Stimulated activated naive CD4-positive, alpha-beta T cell (primary cell): ENCODE measurements around the gene CT45A5.
"Not testable (repeated sequence)": the region's sequence is repeated elsewhere in the genome, so short reads cannot be mapped to it uniquely, and the experiment has no call there.

Source experiments
- DNase-seq, 6 experiments: peaks; one replicate each; lab custom pipeline; 2025; lab: John Stamatoyannopoulos, UW

Gene CT45A5

GRCh38 chrX:135785403-135785802, at the start of gene CT45A5:
Gene CT45A5 (minus strand): TSS chrX:135785503. CDS start chrX:135781729, 3,774 bp downstream.
- not testable (repeated sequence) for DNase-seq

GRCh38 chrX:135819912-135820311, 34.6 kb upstream of the CT45A5 start, which contains the start of gene CT45A2:
Gene CT45A2 (minus strand): TSS chrX:135820012. CDS start chrX:135816265, 3,747 bp downstream.
- DNase-seq, result not testable (repeated sequence)

- DNase-seq, result not testable (repeated sequence)
Measured at GRCh38 chrX:135802687-135803086, 17.4 kb upstream of the CT45A5 start, which contains the start of gene CT45A6. Gene CT45A6 (minus strand): TSS chrX:135802787. CDS start chrX:135798993, 3,794 bp downstream.

GRCh38 chrX:135768091-135768490, 17.2 kb downstream of the CT45A5 start, which contains the start of gene CT45A3:
Gene CT45A3 (minus strand): TSS chrX:135768191. CDS start chrX:135764444, 3,747 bp downstream.
- DNase-seq, result not testable (repeated sequence)

- not testable (repeated sequence) for DNase-seq
Measured at GRCh38 chrX:135744739-135745138, 40.6 kb downstream of the CT45A5 start.

GRCh38 chrX:135741192-135741715, 44.0 kb downstream of the CT45A5 start:
- DNase-seq, result no peak

- DNase-seq, result no peak
Measured at GRCh38 chrX:135740681-135741149, 44.6 kb downstream of the CT45A5 start.

GRCh38 chrX:135737366-135738071, 47.8 kb downstream of the CT45A5 start:
- no peak for DNase-seq

- not testable (repeated sequence) for DNase-seq
Measured at GRCh38 chrX:135734666-135735065, 50.6 kb downstream of the CT45A5 start.
